ENCODE measurements around the gene SYT8. TPM values are rescaled to one million over a fixed set of nuclear protein-coding genes. Genes with fewer than 3 reads are reported as not detected.

SYT8 gene
- total and polyA plus RNA-seq, 7 donors: 0.04 to 0.28 (median 0.06) TPM; not detected in 4

DNA sequence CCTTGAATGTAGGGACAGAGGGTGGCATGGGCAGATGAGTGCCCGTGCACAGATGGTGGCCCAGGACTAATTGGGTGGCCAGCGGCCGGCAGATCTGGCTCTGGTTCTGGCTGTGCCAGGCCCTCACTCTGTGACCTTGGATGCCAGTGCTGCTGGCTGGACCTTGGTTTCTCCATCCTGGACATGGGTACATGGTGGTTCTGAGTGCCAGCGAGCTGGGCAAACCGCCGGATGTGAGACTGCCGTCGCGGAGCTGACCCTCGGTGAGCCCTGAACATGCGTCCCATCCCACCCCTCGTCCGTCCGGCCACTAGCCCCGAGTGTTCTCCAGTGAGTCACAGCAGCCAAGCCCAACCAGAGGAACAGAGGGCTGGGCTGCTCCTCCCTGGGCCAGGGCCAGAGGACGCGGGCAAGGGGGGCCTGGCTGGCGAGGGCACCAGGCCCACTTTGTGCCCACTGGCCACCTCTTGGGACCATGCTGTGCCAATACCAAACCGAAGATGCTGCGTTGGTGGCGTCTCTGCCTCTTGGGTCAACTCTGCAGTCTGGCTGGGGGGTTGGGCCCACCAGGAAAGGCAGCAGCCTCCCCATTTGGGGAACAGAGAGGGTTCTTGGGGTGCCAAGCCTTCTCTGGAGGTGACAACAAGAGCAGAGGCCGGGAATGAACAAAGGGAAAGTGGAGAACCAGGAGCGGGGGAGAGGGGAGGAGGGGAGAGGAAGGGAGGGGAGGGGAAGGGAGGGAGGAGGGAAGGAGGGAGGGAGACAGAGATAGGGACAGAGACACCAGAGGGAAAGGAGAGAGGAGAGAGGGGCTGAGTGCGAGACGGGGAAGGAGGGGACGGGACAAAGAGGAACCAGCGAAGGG is 28.8 kb downstream of the SYT8 start:
- no peaks in the 10 kb centered on the region for H3K9me3 ChIP-seq
- peak; percentile 91 to 93 for DNase-seq
- ATAC-seq: peak; percentile 84 to 90 (median 89)
- H3K27me3 ChIP-seq (ENCODE audit: insufficient read depth in 3 of 3, low read length in 2 of 3): peaks cover 0 to 7% (median 4%) of the 10 kb centered on the region in 3 donors
- WGBS, 3 donors: 7 to 10% (median 9%) methylated on average over 26 to 27 of the region's 27 CpGs
- no peaks in the 10 kb centered on the region for H3K36me3 ChIP-seq (ENCODE audit: insufficient read depth in 1 of 2, low read depth in 1 of 2)
- TF ChIP-seq, protein P1, sequence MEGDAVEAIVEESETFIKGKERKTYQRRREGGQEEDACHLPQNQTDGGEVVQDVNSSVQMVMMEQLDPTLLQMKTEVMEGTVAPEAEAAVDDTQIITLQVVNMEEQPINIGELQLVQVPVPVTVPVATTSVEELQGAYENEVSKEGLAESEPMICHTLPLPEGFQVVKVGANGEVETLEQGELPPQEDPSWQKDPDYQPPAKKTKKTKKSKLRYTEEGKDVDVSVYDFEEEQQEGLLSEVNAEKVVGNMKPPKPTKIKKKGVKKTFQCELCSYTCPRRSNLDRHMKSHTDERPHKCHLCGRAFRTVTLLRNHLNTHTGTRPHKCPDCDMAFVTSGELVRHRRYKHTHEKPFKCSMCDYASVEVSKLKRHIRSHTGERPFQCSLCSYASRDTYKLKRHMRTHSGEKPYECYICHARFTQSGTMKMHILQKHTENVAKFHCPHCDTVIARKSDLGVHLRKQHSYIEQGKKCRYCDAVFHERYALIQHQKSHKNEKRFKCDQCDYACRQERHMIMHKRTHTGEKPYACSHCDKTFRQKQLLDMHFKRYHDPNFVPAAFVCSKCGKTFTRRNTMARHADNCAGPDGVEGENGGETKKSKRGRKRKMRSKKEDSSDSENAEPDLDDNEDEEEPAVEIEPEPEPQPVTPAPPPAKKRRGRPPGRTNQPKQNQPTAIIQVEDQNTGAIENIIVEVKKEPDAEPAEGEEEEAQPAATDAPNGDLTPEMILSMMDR (IDR thresholded peaks at IDR 0.05): no peak
- H3K27ac ChIP-seq: peak overlapping the region; percentile 71
- intact Hi-C loops (cut with DNase I): no loop called here
- H3K4me3 ChIP-seq: peak overlapping the region; percentile 54
- H3K4me1 ChIP-seq: peaks cover 22% of the 10 kb centered on the region

DNA sequence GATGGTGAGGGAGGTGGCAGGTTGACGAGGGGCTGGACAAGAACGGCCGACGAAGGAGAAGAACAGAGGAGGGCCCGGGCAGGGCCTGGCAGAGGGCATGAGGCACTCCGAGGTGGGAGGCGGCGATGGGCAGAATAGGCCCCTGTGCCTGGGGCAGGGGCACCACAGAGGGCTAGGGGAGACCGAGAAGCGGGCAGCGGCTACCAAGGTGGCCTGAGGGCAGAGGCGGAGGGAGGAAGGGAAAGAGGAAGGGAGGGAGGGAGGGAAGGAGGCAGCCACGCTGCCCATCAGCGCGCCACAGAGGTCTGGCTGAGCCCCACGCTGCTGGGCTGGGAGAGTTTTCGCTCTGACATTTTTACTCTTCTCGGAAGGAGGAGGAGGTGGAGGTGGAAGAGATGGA is 29.4 kb downstream of the SYT8 start:
- intact Hi-C loops (cut with DNase I): no loop called here
- Histone ChIP-seq H3K4me1 (peaks cover 22% of the 10 kb centered on the region), H3K27me3 (ENCODE audit: insufficient read depth in 3 of 3, low read length in 2 of 3) (peaks cover 0 to 13% (median 4%) of the 10 kb centered on the region in 3 donors), H3K27ac (peak overlapping the region; percentile 71), H3K9me3 (no peaks in the 10 kb centered on the region), H3K36me3 (ENCODE audit: insufficient read depth in 1 of 2, low read depth in 1 of 2) (no peaks in the 10 kb centered on the region), H3K4me3 (peak overlapping the region; percentile 54)
- DNase-seq (peak; percentile 34 to 65), ATAC-seq (peak in 1 of 4 donors; percentile 15)
- 26 to 46% (median 30%) methylated on average over 17 to 18 of the region's 18 CpGs for WGBS, 3 donors
- TF ChIP-seq, protein P1 (IDR thresholded peaks at IDR 0.05): no peak

DNA sequence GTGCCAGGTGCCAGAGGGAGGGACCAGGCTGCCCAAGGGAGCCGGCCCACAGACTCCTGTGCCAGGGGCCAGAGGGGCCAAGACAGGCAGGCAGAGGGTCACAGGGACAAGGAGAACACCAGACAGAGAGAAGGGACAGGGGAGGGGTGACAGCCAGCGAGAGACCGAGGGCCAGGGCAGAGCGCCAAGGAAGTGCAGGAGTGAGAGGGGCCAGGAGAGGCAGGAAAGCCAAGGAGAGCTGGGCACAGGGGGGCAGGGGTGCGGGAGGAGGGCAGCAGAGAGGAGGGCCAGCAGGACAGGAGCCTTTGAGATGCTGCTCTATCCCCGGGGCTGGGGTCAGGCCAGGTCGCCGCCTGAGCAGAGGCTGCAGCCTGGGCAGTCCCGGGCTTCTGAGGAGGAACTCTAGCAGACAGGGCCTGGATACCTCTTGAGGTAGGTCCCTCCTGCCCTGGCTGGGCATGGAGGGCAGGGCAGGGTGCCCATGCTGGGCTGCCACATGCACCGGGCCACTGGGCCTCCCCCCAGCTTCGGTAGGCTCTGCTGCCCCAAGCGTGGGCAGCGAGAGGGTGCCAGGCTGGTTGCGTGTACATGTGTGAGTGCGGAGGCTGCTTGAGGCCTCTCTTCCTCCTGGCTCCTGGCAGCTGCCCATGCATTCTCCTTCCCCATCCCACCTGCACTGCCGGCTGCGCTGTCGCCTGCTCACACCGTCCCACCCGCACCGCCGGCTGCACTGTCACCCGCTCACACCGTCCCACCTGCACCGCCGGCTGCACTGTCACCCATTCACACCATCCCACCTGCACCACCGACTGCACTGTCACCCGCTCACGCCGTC is 30.3 kb downstream of the SYT8 start:
- peak overlapping the region; percentile 71 for H3K27ac ChIP-seq
- intact Hi-C loops (cut with DNase I): no loop called here
- H3K4me3 ChIP-seq: peak overlapping the region; percentile 54
- peaks cover 22% of the 10 kb centered on the region for H3K4me1 ChIP-seq
- no peaks in the 10 kb centered on the region for H3K9me3 ChIP-seq
- peak; percentile 57 to 79 for DNase-seq
- TF ChIP-seq, protein P1 (IDR thresholded peaks at IDR 0.05): no peak
- WGBS, 3 donors: 53 to 68% (median 57%) methylated on average over 29 to 30 of the region's 30 CpGs
- H3K36me3 ChIP-seq (ENCODE audit: insufficient read depth in 1 of 2, low read depth in 1 of 2): no peaks in the 10 kb centered on the region
- peaks cover 0 to 20% (median 5%) of the 10 kb centered on the region in 3 donors for H3K27me3 ChIP-seq (ENCODE audit: insufficient read depth in 3 of 3, low read length in 2 of 3)
- ATAC-seq: peak in 1 of 4 donors; percentile 13

DNA sequence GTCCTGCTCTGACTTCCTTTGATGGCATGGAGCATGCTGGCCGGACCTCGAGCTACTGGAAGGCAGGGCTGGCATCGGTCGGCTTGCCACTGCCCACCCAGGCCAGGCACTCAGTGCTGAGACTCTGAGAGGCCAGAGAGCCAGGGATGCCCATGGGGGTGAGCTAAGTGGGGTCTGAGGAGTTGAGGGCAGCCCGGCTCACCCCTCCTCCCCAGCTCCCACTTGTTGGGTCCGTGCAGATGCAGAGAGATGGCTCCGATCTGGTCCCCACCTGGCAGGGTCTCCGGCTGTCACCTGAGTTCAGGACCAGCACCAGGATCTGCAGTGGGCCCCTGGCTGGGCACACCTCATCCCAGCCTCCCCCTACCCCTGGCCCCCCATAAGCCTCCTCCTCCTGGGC is 31.4 kb downstream of the SYT8 start:
- H3K27ac ChIP-seq: no peak overlapping the region
- intact Hi-C loops (cut with DNase I): no loop called here
- no peaks in the 10 kb centered on the region for H3K9me3 ChIP-seq
- H3K4me1 ChIP-seq: peaks cover 22% of the 10 kb centered on the region
- ATAC-seq (no peak), DNase-seq (peak; percentile 9 to 45)
- no peaks in the 10 kb centered on the region for H3K36me3 ChIP-seq (ENCODE audit: insufficient read depth in 1 of 2, low read depth in 1 of 2)
- 81 to 83% (median 82%) methylated on average over 8 of the region's 8 CpGs for WGBS, 3 donors
- TF ChIP-seq, protein P1 (IDR thresholded peaks at IDR 0.05): no peak
- peaks cover 0 to 32% (median 5%) of the 10 kb centered on the region in 3 donors for H3K27me3 ChIP-seq (ENCODE audit: insufficient read depth in 3 of 3, low read length in 2 of 3)
- H3K4me3 ChIP-seq: peak overlapping the region; percentile 54

All from psoas muscle (tissue), 8 donors.